SU-DHL-6 (cell line): Measurements from ENCODE around the gene ESAM.

Experiments used
- EZH2phosphoT487 ChIP-seq: fragments of 200-600 bp; sonication (generic), shearing (Covaris generic); conservative IDR thresholded peaks from 2 replicates; pipeline ENCODE4 v1.6.1; 2018; ENCODE audit warnings: mild to moderate bottlenecking, antibody characterized with exemption, low read length, moderate library complexity, mixed read lengths
- TF ChIP-seq, protein P1 (sequence below): fragments of 200-600 bp; sonication (generic); IDR thresholded peaks from one replicate; pipeline ENCODE4 v1.5.1; 2017; ENCODE audit warnings: antibody characterized with exemption, mild to moderate bottlenecking, low read length, moderate library complexity; ENCODE audit not compliant: insufficient read depth, poor library complexity, severe bottlenecking

DNA sequence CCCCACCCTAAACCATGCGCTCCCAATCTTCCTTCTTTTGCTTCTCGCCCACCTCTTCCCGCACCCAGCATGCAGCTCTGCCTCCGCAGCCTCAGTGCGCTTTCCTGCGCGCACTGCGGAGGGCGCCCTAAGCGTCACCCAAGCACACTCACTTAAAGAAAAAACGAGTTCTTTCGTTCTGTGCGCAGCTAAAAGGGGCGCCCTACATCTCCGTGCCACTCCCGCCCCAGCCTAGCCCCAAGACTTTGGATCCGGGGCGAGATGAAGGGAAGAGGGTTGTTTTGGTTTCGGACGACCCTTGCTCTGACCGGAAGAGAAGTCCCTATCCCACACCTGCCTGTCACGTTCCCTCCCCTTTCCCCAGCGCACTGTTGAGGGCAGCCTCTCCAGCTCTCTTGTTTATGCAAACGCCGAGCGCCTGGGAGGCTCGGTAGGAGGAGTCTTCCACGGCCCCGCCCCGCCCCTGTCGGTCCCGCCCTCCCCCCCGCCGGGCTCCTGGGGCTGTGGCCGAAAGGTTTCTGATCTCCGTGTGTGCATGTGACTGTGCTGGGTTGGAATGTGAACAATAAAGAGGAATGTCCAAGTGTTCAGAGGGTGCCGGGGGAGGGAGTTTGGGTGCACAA lies 15.4 kb downstream of the ESAM start:
- no peak for TF ChIP-seq EZH2phosphoT487
- TF ChIP-seq, protein P1, sequence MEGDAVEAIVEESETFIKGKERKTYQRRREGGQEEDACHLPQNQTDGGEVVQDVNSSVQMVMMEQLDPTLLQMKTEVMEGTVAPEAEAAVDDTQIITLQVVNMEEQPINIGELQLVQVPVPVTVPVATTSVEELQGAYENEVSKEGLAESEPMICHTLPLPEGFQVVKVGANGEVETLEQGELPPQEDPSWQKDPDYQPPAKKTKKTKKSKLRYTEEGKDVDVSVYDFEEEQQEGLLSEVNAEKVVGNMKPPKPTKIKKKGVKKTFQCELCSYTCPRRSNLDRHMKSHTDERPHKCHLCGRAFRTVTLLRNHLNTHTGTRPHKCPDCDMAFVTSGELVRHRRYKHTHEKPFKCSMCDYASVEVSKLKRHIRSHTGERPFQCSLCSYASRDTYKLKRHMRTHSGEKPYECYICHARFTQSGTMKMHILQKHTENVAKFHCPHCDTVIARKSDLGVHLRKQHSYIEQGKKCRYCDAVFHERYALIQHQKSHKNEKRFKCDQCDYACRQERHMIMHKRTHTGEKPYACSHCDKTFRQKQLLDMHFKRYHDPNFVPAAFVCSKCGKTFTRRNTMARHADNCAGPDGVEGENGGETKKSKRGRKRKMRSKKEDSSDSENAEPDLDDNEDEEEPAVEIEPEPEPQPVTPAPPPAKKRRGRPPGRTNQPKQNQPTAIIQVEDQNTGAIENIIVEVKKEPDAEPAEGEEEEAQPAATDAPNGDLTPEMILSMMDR, result peak; percentile 61
